Suprapubic skin (tissue), 4 donors: ENCODE results near the gene VWCE. TPM values are rescaled to one million over a fixed set of nuclear protein-coding genes. Genes with fewer than 3 reads are reported as not detected.

Experiments used
- DNase-seq, 2 donors: peaks; one replicate each; pipeline ENCODE4 v3.0.0-alpha.2; 2019; ENCODE audit warnings: low spot score in 2 of 2
- H3K27ac ChIP-seq: fragments of 200-600 bp; sonication (generic); one replicate; pipeline ENCODE4 v1.5.1; 2019
- H3K27me3 ChIP-seq: fragments of 200-600 bp; sonication (generic); one replicate; pipeline ENCODE4 v1.5.1; 2019
- H3K36me3 ChIP-seq: fragments of 200-600 bp; sonication (generic); one replicate; pipeline ENCODE4 v1.5.1; 2019
- H3K4me1 ChIP-seq: fragments of 200-600 bp; sonication (generic); one replicate; pipeline ENCODE4 v1.5.1; 2019
- H3K4me3 ChIP-seq: fragments of 200-600 bp; sonication (generic); one replicate; pipeline ENCODE4 v1.5.1; 2019; ENCODE audit warnings: mild to moderate bottlenecking
- H3K9me3 ChIP-seq: fragments of 200-600 bp; sonication (generic); one replicate; pipeline ENCODE4 v1.5.1; 2019
- EP300 ChIP-seq: sonication (generic); formaldehyde crosslinking; IDR thresholded peaks from one replicate; pipeline ENCODE4 v1.6.1; 2017; ENCODE audit warnings: antibody characterized with exemption
- POLR2A ChIP-seq, 2 donors: fragments of 450-650 bp; IDR thresholded peaks; one replicate each; pipeline ENCODE4 v1.6.1; 2017; ENCODE audit warnings: antibody characterized with exemption in 2 of 2, mild to moderate bottlenecking in 2 of 2, moderate library complexity in 2 of 2
- POLR2AphosphoS5 ChIP-seq, 3 donors: sonication (generic); formaldehyde crosslinking; IDR thresholded peaks; one replicate each; pipeline ENCODE4 v1.6.1; 2017; ENCODE audit warnings: antibody characterized with exemption in 3 of 3
- WGBS: methylation state at CpG from one replicate; pipeline ENCODE4 v1.1.5; 2018; 5-methylcytosine and 5-hydroxymethylcytosine counted together
- total RNA-seq, 4 donors: library from RNA; depleted of rRNA; stranded (reverse); fragments of >200 nt; gene quantifications; one replicate each; pipeline ENCODE4 v1.1.0, GENCODE V29; 2016
- TF ChIP-seq, protein P1 (sequence below), 2 donors: fragments of 200-600 bp in 1 of 2; fragments of 450-650 bp in 1 of 2; sonication (generic) in 1 of 2; IDR thresholded peaks; one replicate each; pipeline ENCODE4 v1.5.1; 2016 to 2019; ENCODE audit warnings: antibody characterized with exemption in 2 of 2, mild to moderate bottlenecking in 1 of 2, moderate library complexity in 1 of 2

Gene VWCE
- total RNA-seq, 4 donors from 2014 or later = 0.26 to 1.7 (median 1.6) TPM

DNA sequence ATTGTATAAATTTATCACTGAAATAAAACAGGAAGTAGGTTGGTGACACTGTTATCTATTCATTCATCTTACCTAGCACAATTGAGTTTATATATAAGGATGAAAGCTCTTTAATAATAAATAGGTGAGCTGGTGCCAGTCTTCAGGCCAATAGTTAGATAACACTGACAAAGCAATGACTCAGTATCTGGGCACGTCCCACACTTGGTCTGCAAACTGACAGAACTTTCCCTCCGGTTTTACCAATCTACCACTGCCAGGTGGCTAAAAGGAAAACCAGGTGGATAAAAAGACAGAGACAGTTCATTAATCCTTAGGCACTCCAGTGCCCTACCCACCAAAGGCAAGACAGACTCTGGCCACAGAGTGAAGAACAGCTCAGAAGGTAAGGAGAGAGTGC lies 20.1 kb upstream of the VWCE start:
- 55% methylated on average over 2 of the region's 2 CpGs for WGBS
- no peak for TF ChIP-seq EP300
- TF ChIP-seq POLR2A (IDR thresholded peaks at IDR 0.05) = no peak
- TF ChIP-seq POLR2AphosphoS5 (IDR thresholded peaks at IDR 0.05) = no peak
- TF ChIP-seq, protein P1, sequence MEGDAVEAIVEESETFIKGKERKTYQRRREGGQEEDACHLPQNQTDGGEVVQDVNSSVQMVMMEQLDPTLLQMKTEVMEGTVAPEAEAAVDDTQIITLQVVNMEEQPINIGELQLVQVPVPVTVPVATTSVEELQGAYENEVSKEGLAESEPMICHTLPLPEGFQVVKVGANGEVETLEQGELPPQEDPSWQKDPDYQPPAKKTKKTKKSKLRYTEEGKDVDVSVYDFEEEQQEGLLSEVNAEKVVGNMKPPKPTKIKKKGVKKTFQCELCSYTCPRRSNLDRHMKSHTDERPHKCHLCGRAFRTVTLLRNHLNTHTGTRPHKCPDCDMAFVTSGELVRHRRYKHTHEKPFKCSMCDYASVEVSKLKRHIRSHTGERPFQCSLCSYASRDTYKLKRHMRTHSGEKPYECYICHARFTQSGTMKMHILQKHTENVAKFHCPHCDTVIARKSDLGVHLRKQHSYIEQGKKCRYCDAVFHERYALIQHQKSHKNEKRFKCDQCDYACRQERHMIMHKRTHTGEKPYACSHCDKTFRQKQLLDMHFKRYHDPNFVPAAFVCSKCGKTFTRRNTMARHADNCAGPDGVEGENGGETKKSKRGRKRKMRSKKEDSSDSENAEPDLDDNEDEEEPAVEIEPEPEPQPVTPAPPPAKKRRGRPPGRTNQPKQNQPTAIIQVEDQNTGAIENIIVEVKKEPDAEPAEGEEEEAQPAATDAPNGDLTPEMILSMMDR (IDR thresholded peaks at IDR 0.05) = no peak
- no peaks in the 10 kb centered on the region for H3K4me1 ChIP-seq
- H3K27me3 ChIP-seq = no peaks in the 10 kb centered on the region
- H3K36me3 ChIP-seq = peaks cover 92% of the 10 kb centered on the region
- no peaks in the 10 kb centered on the region for H3K9me3 ChIP-seq
- H3K4me3 ChIP-seq = no peak overlapping the region
- no peak for DNase-seq
- H3K27ac ChIP-seq = no peak overlapping the region

DNA sequence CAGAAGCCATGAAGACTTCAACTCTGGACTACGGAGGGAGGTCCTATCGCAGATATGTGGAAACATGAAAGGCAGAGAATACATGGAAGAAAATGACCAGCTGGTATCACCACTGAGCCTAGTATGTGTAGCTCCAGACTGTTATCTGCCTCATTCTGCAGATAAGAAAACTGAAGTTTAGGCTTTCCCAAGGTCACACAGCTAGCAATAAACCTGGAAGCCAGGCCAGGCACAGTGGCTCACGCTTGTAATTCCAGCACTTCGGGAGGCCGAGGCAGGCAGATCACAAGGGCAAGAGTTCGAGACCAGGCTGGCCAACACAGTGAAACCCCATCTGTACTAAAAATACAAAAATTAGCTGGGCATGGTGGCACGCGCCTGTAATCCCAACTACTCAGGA lies 15.6 kb upstream of the VWCE start:
- Histone ChIP-seq H3K4me3 (no peak overlapping the region), H3K4me1 (no peaks in the 10 kb centered on the region), H3K36me3 (peaks cover 98% of the 10 kb centered on the region), H3K27me3 (no peaks in the 10 kb centered on the region), H3K27ac (no peak overlapping the region), H3K9me3 (no peaks in the 10 kb centered on the region)
- DNase-seq = no peak
- 91% methylated on average over 8 of the region's 8 CpGs for WGBS
- TF ChIP-seq EP300 (no peak), POLR2AphosphoS5 (IDR thresholded peaks at IDR 0.05) (no peak), POLR2A (IDR thresholded peaks at IDR 0.05) (no peak)
- TF ChIP-seq, protein P1 (IDR thresholded peaks at IDR 0.05) = no peak

DNA sequence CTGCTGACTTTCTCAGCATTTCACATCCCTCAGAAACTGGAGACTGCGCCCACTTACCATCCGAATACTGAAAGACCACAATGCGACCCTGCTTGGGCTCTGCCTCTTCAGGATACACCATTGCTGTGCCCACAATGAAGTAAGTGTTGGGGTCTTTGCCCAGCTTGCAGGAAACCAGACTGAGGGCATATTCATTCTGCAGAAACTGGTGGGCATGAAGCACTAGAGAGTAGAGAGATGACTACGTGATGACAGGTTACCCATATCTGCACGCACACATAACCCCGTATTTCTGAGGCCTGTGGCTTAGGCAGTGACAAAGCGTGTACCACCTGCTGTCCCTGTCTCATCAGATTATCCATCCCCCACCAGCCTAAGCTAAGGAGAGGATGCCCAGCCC lies 14.6 kb upstream of the VWCE start:
- peaks cover 99% of the 10 kb centered on the region for H3K36me3 ChIP-seq
- H3K4me3 ChIP-seq = no peak overlapping the region
- no peaks in the 10 kb centered on the region for H3K27me3 ChIP-seq
- 98% methylated on average over 7 of the region's 7 CpGs for WGBS
- DNase-seq = no peak
- H3K9me3 ChIP-seq = no peaks in the 10 kb centered on the region
- H3K27ac ChIP-seq = no peak overlapping the region
- no peak for TF ChIP-seq POLR2A (IDR thresholded peaks at IDR 0.05)
- TF ChIP-seq EP300 = no peak
- TF ChIP-seq POLR2AphosphoS5 (IDR thresholded peaks at IDR 0.05) = no peak
- TF ChIP-seq, protein P1 (IDR thresholded peaks at IDR 0.05) = no peak
- H3K4me1 ChIP-seq = no peaks in the 10 kb centered on the region

DNA sequence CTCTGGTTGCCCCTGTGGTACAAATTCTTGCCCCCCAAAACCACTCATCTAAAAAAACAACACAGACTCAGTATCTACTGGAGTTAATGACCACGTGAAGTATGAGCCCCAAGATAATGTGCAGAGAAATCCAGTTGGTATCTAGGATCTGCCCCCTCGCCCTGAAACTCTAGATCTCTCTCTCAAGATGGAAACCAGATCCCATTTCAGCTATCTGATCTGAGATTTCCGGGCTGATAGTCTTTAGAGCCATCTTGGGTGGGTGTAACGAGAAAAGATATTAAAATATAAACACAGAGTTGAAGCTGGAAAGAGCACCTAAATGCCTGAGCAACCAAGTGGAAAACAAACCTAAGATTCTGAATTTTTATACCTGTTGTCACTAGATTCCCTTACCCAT lies 14.0 kb upstream of the VWCE start:
- Histone ChIP-seq H3K27me3 (no peaks in the 10 kb centered on the region), H3K36me3 (peaks cover 99% of the 10 kb centered on the region), H3K27ac (no peak overlapping the region), H3K9me3 (no peaks in the 10 kb centered on the region), H3K4me1 (no peaks in the 10 kb centered on the region), H3K4me3 (no peak overlapping the region)
- DNase-seq = no peak
- 88% methylated on average over 4 of the region's 4 CpGs for WGBS
- TF ChIP-seq POLR2AphosphoS5 (IDR thresholded peaks at IDR 0.05) (no peak), EP300 (no peak), POLR2A (IDR thresholded peaks at IDR 0.05) (no peak)
- TF ChIP-seq, protein P1 (IDR thresholded peaks at IDR 0.05) = no peak

DNA sequence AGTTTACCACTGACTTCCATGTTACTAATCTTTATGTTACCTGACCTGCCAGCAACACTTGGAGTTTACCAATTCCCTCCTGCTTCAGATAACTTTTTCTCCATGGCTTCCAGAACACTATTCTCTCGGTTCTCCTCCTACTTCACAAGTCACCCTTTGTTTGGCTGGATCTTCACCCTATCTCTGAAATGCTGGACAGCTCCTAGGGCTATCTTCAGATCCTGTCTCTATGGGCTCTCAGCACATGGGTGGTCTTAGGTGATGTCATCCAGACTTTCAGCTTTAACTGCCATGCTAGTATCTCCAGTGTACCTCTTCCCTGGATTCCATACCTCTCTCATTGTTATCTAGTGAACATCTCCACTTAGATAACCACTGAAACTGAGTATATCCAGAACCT lies 12.2 kb upstream of the VWCE start:
- TF ChIP-seq POLR2A (IDR thresholded peaks at IDR 0.05) (no peak), EP300 (no peak)
- TF ChIP-seq, protein P1 (IDR thresholded peaks at IDR 0.05) = no peak
- DNase-seq = no peak
- no peaks in the 10 kb centered on the region for H3K9me3 ChIP-seq
- WGBS = 82% methylated on average over 1 of the region's 1 CpG
- no peak overlapping the region for H3K4me3 ChIP-seq
- no peaks in the 10 kb centered on the region for H3K4me1 ChIP-seq
- H3K27ac ChIP-seq = no peak overlapping the region
- H3K27me3 ChIP-seq = no peaks in the 10 kb centered on the region
- H3K36me3 ChIP-seq = peaks cover 99% of the 10 kb centered on the region
